ENCODE data around the gene WTIP.

DNA sequence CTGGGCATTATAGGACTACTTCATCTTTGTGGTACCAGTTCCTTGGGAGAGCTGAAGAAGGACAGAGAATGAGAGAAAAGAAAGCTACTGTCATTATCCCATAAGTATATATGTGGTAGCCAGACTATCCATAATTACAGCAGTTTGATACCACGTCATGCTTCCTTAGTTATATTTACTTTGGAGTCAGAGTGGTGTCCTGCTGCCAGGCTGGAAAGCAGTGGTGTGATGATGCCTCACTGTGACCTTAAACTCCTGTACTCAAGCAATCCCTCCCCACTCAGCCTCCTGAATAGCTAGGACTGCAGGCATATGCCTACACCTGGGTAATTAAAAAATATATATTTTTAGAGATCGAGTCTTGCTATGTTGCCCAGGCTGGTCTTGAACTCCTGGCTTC lies 57.8 kb downstream of the WTIP start:
- TF ChIP-seq POLR2A (IDR thresholded peaks at IDR 0.05): no peak
- TF ChIP-seq, protein P1, sequence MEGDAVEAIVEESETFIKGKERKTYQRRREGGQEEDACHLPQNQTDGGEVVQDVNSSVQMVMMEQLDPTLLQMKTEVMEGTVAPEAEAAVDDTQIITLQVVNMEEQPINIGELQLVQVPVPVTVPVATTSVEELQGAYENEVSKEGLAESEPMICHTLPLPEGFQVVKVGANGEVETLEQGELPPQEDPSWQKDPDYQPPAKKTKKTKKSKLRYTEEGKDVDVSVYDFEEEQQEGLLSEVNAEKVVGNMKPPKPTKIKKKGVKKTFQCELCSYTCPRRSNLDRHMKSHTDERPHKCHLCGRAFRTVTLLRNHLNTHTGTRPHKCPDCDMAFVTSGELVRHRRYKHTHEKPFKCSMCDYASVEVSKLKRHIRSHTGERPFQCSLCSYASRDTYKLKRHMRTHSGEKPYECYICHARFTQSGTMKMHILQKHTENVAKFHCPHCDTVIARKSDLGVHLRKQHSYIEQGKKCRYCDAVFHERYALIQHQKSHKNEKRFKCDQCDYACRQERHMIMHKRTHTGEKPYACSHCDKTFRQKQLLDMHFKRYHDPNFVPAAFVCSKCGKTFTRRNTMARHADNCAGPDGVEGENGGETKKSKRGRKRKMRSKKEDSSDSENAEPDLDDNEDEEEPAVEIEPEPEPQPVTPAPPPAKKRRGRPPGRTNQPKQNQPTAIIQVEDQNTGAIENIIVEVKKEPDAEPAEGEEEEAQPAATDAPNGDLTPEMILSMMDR (IDR thresholded peaks at IDR 0.05): no peak

Measured in adrenal gland (tissue), 5 donors.